ENCODE data around the gene PTTG1.

The PTTG1 gene

DNA sequence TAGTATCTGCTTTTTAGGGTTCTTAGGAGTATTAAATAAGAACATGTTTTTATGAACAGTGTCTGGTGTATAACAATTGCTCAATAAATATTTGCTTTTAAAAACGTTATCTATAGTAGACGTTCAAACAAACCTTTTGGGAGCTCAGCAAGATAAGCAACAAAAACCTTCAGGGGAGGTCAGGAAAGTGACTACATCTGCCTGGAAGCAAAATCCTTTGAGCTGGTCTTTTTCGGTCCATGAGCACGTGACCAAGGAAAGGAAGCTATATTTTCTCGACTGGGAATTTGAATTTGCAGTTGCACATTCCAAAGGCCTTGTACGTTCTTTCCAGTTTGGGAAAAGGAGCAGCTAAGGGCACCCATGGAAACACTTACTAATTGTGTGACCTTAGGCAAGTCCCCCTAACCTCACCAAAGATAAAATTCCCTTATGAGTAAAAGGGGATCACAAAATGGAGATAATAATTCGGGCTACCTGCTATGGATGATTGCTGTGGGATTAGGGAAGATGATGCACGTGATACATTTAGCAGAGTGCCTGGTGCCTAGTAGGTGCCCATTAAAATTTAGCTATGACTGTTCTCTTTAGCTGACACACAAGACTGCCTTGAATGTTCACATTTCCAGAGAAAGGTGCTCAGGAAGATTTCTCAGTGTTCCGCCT, 45.4 kb downstream of the PTTG1 start:
- H3K4me3 ChIP-seq (ENCODE audit: low read depth, low read length), result peak overlapping the region; percentile 4
- TF ChIP-seq, protein P1, sequence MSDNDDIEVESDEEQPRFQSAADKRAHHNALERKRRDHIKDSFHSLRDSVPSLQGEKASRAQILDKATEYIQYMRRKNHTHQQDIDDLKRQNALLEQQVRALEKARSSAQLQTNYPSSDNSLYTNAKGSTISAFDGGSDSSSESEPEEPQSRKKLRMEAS (IDR thresholded peaks at IDR 0.05; ENCODE audit: low read depth, low read length), result peak; percentile 12; the same call in 1 of the 2 replicates
- TF ChIP-seq POLR2A (IDR thresholded peaks at IDR 0.05; ENCODE audit: extremely low read depth, insufficient read length) (no peak), MYC (IDR thresholded peaks at IDR 0.05; ENCODE audit: low read depth, low read length) (no peak)
- TF ChIP-seq, protein P2, sequence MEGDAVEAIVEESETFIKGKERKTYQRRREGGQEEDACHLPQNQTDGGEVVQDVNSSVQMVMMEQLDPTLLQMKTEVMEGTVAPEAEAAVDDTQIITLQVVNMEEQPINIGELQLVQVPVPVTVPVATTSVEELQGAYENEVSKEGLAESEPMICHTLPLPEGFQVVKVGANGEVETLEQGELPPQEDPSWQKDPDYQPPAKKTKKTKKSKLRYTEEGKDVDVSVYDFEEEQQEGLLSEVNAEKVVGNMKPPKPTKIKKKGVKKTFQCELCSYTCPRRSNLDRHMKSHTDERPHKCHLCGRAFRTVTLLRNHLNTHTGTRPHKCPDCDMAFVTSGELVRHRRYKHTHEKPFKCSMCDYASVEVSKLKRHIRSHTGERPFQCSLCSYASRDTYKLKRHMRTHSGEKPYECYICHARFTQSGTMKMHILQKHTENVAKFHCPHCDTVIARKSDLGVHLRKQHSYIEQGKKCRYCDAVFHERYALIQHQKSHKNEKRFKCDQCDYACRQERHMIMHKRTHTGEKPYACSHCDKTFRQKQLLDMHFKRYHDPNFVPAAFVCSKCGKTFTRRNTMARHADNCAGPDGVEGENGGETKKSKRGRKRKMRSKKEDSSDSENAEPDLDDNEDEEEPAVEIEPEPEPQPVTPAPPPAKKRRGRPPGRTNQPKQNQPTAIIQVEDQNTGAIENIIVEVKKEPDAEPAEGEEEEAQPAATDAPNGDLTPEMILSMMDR (IDR thresholded peaks at IDR 0.05; ENCODE audit: low read depth, low read length), result no peak
- DNase-seq (ENCODE audit: low read depth), result peak; percentile 19

DNA sequence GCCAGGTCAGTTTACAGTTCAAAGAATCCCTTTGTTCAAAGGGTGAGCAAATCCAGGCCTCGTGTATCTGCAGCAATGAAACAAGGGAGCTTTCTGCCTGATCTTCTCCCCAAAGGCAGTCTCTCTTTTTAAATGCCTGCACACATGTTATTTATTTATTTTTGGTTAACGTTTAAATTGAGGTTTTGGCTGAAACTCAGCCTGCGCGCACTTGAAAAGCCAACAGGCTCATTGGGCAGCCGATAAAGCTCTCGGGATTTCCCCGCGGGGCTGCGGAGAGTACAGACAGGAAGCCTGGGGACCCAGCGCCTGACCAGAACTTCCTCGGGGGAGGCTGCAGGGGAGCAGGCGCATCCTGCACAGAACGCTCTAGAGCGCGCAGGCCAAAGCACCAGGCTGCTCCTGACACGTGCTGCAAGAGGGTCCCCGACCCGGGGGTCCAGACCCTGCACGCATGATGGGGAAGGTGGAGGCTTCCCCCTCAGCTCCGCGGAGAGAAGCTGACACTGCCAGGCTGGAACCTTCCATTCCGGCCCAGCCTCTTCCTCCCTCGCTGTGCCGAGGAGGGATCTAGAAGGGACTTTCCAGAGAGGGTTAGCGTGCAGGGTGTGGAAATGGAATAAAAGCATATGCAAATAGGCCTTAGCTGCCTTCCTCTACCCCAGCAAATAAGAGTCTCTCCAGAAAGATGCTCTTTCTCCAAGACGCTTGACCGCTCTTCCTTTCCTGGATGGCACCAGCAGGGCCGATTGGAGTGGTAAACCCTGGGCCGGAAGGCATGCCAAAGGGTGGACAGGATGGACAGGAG, 46.1 kb downstream of the PTTG1 start:
- peak overlapping the region; percentile 84 for H3K4me3 ChIP-seq (ENCODE audit: low read depth, low read length)
- peak; percentile 97 for DNase-seq (ENCODE audit: low read depth)
- TF ChIP-seq, protein P1 (IDR thresholded peaks at IDR 0.05; ENCODE audit: low read depth, low read length), result peak; percentile 91
- TF ChIP-seq POLR2A (IDR thresholded peaks at IDR 0.05; ENCODE audit: extremely low read depth, insufficient read length), result peak; percentile 68
- peak; percentile 92 for TF ChIP-seq MYC (IDR thresholded peaks at IDR 0.05; ENCODE audit: low read depth, low read length)
- TF ChIP-seq, protein P2 (IDR thresholded peaks at IDR 0.05; ENCODE audit: low read depth, low read length), result no peak

DNA sequence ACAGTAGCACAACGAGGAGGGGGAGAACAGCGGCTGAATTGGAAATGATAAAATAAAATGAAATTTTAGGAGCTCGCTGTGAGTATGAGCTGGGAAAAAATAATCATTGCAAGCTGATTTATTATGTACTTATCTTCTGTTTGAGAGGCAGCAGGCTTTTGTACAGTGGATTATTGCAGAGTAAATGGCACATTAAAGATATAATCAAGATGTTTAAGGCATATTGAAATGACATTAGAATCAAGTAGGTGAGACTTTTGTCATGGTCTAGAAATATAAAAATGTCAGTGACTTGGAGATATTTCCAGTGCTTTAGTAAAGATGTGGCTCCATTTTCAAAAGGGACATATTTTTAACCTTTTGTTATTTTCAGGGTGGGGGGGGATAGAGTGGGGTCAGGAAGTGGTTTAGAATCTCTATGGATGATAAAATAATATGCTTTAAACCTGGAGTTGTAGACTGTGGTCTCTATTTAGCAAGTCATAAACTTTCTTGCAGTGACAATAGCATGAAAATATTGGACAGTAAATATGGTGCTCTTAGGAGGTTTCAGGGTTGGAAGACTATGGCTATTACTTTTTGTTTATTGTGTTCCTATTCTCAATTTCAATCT, 46.8 kb downstream of the PTTG1 start:
- no peak for TF ChIP-seq POLR2A (IDR thresholded peaks at IDR 0.05; ENCODE audit: extremely low read depth, insufficient read length)
- TF ChIP-seq, protein P2 (IDR thresholded peaks at IDR 0.05; ENCODE audit: low read depth, low read length), result no peak
- DNase-seq (ENCODE audit: low read depth), result no peak
- H3K4me3 ChIP-seq (ENCODE audit: low read depth, low read length), result peak overlapping the region; percentile 84

DNA sequence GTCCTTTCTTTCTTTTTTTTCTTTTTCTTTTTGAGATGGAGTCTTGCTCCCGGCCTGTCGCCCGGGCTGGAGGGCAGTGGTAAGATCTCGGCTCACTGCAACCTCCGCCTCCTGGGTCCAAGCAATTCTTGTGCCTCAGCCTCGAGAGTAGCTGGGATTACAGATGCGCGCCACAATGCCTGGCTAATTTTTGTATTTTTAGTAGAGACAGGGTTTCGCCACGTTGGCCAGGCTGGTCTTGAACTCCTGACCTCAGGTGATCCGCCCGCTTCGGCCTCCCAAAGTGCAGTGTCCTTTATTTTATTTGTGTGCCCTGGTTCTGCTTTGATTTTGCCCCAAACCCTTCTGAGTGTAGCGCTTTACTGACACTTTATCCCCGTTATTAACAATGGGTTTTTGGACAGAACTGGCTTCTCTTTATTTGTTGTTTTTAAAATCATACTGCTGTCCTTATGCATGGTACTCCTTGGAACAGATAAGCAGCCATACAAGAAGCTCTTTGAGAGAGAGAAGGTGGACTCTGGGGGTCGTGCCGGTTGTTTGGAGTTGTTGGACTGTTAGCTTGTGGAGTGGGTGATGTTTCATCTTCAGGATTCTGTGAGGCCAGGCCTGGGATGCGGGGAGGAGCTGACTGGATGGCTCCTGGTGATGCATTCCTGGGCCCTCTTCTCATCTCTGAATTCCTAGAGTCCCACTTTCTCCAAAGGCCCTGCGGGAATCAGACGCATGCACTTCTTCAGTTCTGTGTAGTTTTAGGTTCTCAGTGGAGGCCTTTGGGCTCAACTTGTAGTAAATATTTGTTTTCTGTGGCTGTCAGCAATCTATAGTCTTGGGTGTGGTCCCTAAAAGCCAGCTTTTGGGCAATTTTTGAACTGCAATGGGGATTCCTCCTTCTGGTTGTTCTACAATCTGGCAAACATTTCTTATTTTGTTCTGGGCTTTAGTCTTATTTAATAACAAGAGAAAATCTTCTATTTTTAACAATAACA, 47.8 kb downstream of the PTTG1 start:
- DNase-seq (ENCODE audit: low read depth), result peak; percentile 37
- peak overlapping the region; percentile 84 for H3K4me3 ChIP-seq (ENCODE audit: low read depth, low read length)
- TF ChIP-seq, protein P1 (IDR thresholded peaks at IDR 0.05; ENCODE audit: low read depth, low read length), result no peak
- TF ChIP-seq POLR2A (IDR thresholded peaks at IDR 0.05; ENCODE audit: extremely low read depth, insufficient read length), result no peak
- TF ChIP-seq, protein P2 (IDR thresholded peaks at IDR 0.05; ENCODE audit: low read depth, low read length), result no peak
- TF ChIP-seq MYC (IDR thresholded peaks at IDR 0.05; ENCODE audit: low read depth, low read length), result no peak

All from NB4 (cell line).